DMS153 (cell line): ENCODE measurements around the gene TRIM61.
"Not testable (repeated sequence)": the region's sequence is repeated elsewhere in the genome, so short reads cannot be mapped to it uniquely, and the experiment has no call there.

Source experiments
- DNase-seq: peaks from one replicate; lab custom pipeline; 2025; lab: John Stamatoyannopoulos, UW

The TRIM61 gene

DNA sequence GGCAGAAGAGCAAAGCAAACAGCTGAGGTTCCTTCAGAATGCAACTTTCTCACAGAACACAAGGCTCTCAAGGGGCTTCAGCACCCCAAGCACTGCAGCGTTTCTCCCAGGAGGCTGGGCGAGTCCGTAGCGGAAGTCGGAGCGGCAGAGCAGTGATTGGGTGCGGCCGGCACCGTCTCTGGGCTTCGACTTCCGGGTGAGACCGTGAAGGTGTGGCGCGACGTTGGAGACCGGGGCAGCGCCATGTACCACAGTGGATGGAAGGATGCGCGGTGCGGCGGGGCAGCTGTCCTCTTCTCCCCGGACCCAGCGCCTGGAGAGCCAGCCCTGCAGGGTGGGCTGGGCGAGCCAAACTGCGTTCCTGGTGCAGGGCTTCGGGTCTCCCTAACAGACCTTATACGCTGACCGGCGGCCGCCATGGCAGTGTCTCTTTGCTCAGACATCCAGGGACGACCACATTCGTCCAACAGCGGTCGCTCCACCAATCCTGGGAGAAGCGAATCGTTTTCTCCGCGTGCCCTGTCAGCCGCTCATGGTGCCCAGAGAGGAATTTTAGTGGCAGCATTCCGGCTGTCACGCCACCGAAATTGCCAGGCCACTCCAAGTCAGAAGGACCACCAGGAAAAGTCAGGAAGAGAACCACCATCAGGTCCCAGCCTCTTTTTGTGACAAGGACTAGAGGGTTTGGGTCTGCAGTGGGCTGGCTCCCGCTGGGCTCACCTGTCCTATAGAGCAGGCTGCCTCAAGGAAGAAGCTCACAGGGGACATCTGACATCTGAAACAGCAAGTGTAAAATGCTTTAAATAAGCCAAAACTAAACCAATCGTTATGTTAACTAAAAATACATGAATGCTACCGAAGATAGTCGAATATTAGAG, 20.5 kb downstream of the TRIM61 start:
- peak; percentile 74 for DNase-seq

DNA sequence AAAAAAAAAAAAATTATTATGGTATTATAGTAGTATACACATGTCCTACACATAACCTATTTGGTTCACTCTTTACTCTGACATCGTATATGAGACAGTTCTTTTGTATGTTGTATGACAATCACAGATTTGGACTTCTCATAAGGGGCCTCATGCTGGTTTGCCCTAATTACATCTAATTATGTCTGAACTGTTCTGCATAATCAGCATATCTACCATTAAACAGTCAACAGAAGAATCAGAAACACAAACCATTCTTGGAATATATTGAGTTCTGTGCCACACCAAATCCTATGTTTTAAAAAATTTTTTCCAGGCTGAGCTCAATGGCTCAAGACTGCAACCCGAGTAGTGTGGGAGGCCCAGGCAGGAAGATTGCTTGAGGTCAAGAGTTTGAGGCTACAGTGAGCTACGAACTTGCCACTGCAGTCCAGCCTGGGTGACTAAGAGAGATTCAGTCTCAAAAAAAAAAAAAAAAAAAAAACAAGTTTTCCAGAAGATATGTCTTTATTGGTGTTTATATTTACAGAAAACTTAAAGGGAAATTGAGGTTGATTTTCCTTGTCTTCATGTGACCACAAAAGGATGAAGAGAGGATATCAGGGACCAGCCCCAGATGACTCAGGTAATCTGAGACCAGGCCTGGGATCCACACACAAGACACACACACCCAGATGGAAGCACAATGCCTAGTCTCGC, 22.2 kb downstream of the TRIM61 start:
- DNase-seq, result no peak

DNA sequence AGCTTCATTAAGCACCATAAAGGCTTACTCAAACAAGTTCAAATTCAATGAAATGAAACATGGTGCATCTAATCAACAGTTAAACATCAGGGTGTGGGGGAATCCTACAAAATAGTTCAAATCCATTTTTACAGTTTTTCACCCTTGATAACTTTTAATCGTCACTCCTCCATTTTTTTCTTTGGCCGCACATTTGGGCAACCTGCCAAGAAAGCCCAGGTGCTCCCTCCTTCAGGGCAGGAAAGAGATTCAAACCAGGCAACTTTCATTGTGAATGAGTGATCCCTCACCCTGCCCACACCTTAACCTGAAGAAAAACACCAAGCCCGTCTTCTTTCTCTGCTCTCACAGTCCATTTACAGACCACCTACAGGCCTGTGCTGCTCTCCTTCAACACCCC, 24.9 kb downstream of the TRIM61 start:
- no peak for DNase-seq

DNA sequence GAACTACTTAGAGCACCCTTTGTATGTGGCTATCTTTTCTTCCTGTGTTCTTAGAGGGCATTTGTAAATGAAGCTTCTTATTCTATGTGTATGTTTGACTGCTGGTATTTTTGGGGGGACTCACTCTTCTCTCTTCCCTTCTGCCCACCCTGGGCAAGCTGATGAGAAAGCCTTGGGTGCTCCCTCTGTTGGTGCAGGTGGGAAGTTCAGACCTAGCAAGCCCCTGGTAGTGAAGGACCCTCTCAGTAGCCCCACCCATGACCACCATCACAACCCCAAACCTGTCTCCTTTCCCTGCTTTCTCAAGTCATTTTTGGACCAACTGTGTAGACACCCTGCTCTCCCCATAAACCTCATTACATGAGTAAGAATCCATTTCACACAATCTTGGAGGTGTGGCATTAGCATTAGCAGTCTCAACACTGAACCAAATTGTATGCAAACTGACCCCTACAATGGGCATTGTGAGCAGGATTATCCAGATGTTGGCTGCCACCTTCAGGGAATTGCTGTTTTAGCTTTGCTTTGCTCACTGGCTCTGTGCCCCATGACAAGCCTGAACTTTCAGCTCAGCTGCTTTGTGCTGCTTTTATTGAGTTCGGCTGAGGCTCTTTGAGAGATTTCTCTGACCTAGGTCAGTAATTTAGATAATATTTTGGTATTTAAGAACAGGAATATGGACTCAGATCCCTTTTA, 27.9 kb downstream of the TRIM61 start:
- no peak for DNase-seq

GRCh38 chr4:164948975-164949374, 28.5 kb downstream of the TRIM61 start:
- no peak for DNase-seq

GRCh38 chr4:164948006-164948405, 29.5 kb downstream of the TRIM61 start:
- not testable (repeated sequence) for DNase-seq

- no peak for DNase-seq
Measured at GRCh38 chr4:164946810-164947209, 30.6 kb downstream of the TRIM61 start.

DNA sequence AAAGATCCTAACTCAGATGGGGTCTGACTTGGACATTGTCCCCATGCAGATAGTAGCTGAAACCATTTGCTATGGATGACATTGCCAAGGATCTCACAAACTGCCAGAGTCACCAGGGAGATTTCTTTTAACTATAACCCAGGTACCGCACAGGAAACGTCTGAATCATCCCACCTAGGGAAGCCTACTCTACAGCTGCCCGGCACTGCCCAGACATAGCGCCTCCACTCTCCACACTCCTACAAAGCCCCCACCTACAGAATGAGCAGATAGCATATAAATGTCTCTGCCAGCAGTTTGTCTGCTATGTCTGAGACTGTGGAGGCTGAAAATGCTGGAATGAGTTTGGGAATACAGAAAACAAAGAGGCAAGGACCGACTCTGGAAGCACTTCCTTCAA, 32.3 kb downstream of the TRIM61 start:
- no peak for DNase-seq

DNA sequence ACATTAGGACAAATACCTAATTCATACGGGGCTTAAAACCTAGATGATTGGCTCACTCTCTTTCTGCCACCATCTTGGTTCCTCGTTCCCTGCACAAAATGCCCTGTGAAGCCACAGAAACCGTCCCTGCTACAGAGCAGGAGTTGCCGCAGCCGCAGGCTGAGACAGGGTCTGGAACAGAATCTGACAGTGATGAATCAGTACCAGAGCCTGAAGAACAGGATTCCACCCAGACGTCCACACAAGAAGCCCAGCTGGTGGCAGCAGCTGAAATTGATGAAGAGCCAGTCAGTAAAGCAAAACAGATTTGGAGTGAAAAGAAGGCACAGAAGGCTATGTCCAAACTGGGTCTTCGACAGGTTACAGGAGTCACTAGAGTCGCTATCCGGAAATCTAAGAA, 34.3 kb downstream of the TRIM61 start:
- no peak for DNase-seq

DNA sequence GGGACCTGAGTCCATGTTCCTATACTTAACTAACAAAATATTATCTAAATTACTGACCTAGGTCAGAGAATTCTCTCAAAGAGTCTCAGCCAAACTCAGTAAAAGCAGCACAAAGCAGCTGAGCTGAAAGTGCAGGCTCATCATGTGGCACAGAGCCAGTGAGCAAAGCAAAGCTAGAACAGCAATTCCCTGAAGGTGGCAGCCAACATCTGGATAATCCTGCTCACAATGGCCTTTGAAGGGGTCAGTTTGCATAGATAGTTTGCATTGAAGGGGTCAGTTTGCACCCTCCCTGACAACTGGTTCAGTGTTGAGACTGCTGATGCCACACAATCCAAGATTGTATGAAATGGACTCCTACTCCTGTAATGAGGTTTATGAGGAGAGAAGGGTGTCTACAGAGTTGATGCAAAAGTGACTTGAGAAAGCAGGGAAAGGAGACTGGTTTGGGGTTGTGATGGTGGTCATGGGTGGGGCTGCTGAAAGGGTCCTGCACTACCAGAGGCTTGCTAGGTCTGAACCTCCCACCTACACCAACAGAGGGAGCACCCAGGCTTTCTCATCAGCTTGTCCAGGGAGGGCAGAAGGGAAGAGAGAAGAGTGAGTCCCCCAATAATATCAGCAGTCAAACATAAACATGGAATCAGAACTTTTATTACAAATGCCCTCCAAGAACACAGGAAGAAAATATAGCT, 39.7 kb downstream of the TRIM61 start:
- DNase-seq, result no peak

GRCh38 chr4:164935865-164936606, 41.4 kb downstream of the TRIM61 start:
- not testable (repeated sequence) for DNase-seq

- DNase-seq, result no peak
Measured at GRCh38 chr4:164935363-164935762, 42.1 kb downstream of the TRIM61 start.

GRCh38 chr4:164933244-164933643, 44.2 kb downstream of the TRIM61 start:
- no peak for DNase-seq

DNA sequence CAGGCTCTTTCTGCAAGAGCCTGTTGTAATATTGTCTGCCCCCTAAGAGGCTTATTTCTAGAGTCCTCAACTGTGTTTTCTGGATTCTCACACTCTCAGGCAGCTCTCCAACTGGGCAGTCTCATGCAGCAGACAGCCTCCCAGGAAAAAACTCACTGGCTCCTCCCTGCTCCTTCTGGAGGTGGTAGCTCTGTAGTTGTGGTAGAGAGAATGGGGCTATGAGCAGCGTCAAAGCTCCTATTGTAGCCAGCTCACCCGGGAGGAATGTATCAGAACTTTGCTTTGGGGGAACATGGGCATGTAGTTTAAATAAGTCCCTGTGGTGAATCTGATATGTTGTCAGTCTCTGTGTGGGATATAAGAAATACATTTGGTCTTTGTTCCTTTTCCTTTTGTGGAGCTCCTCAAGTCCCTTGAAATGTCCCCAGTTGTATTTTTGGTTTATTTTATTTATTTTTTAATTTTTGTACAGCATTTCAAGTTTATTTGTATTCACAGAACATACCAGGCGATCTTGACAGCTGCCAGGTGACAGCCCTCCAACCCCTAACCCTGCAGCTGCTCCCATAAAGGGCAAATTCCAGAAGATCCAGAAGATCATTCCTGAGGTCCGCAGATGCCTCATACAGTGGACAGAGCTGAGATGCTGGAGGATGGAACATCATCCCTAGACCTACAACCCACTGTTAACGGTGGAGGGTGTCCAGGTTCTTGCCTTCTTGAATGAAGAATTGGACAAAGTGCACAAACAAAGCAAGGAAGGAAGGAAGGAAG, 45.7 kb downstream of the TRIM61 start:
- DNase-seq, result no peak

DNA sequence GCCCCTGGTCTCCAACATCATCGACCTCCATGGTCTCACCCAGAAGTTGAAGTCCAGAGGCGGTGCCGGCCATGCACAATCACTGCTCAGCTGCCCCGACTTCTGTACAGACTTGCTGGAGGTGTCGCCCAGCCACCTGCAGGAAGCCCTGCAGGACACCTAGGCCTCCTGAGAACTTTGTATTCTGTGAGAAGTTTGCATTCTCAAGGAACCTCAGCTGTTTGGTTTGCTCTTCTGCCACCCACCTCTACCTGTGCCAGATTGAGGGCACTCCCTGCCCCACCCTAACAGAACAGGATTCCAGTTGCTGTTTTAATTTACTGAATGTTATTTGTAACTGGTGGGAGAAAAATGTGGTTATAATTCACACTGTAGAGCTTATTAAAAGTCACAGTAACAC, 46.8 kb downstream of the TRIM61 start:
- no peak for DNase-seq

DNA sequence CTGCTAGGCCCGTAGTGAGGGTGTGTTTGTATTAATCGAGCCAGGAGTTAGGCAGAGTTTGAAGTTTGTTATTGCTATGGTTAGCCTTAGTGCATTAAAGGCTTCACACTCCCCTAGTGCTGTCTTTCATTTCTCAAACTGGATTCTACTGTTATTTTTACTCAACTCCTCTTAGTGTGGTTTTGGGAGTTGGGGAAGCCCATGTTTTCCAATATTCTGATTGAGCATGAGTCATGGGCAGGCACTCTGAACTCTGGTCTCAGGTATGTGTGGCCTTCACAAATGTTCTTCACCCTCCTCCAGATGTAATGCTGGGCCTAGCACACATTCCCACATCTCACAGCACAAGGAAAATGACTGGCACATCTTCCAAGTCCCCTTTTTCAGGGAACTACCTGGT, 50.4 kb downstream of the TRIM61 start:
- not testable (repeated sequence) for DNase-seq

DNA sequence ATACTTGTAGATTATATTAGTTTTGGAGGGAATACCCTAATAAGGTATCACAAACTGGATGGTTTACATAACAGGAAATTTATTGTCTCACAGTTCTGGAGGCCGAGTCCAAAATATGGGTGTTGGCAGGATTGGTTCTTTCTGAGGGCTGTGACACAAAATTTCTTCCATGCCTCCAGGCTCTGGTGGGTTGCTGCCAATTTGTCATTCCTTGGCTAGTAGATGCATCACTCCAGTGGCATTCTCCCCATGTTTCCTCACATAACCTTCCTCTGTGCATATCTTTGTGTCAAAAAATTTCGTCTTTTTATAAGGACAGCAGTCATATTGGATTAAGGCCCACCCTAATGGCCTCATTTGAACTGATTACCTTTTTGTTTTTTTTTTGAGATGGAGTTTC, 51.2 kb downstream of the TRIM61 start:
- DNase-seq, result no peak

- no peak for DNase-seq
Measured at GRCh38 chr4:164924670-164925238, 52.7 kb downstream of the TRIM61 start.

DNA sequence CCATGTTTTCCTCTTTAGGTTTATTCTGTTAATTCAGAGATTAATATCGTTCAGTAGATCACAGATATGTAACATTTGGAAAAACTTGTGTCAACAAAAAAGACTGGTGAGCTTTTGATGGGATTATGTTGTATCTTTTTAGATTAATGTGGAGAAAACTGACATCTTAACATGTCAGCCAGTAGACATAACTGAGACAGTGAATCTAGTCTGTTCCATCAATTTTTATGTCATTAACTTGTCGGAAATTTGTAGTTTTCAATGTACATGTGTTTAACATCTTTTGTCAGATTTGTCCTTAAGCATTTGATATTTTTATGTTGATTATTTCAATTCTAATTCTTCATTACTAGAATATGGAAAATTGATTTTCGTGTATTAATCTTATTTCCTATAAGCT, 58.5 kb downstream of the TRIM61 start:
- no peak for DNase-seq
